ENCODE measurements around the gene CFAP74.

- TF ChIP-seq CTCF (IDR thresholded peaks at IDR 0.05): no peak
- no peak for TF ChIP-seq POLR2A (IDR thresholded peaks at IDR 0.05)
These were observed 130.4 kb downstream of the CFAP74 start for GRCh38 chr1:1873186-1873585.

Data from heart left ventricle (tissue), 13 donors.